Measurements from ENCODE around the gene WDR17. TPM values are rescaled to one million over a fixed set of nuclear protein-coding genes. Genes with fewer than 3 reads are reported as not detected.

Gene WDR17
- total RNA-seq, 3 donors from 2014 or later: 2.2 to 4.5 (median 2.6) TPM

DNA sequence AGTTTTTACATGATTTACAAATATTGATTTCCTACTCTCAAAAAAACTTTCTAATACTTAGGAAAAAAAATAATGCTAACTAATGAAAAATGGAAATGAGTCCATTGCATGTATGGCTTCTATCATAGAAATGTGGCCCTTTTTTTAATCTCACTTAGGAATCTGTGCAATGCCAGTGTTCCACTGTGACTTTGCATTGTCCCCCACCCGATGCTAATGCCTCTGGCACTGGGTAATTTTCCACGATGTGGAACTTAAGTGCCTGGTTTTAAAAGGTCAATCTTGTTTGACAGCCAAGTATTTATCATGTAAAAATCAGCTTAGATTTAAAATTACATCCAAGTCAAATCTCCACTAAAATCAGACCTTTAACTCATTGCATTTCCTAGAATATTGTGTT, 76.6 kb downstream of the WDR17 start:
- intact Hi-C loops (cut with DNase I; ENCODE audit: low total_unique reads): no loop called here
- H3K27me3 ChIP-seq: no peaks in the 10 kb centered on the region
- no peak for TF ChIP-seq POLR2A (IDR thresholded peaks at IDR 0.05)
- TF ChIP-seq POLR2AphosphoS5 (IDR thresholded peaks at IDR 0.05): no peak
- TF ChIP-seq, protein P1, sequence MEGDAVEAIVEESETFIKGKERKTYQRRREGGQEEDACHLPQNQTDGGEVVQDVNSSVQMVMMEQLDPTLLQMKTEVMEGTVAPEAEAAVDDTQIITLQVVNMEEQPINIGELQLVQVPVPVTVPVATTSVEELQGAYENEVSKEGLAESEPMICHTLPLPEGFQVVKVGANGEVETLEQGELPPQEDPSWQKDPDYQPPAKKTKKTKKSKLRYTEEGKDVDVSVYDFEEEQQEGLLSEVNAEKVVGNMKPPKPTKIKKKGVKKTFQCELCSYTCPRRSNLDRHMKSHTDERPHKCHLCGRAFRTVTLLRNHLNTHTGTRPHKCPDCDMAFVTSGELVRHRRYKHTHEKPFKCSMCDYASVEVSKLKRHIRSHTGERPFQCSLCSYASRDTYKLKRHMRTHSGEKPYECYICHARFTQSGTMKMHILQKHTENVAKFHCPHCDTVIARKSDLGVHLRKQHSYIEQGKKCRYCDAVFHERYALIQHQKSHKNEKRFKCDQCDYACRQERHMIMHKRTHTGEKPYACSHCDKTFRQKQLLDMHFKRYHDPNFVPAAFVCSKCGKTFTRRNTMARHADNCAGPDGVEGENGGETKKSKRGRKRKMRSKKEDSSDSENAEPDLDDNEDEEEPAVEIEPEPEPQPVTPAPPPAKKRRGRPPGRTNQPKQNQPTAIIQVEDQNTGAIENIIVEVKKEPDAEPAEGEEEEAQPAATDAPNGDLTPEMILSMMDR (IDR thresholded peaks at IDR 0.05): no peak

GRCh38 chr4:176149680-176150355, 84.2 kb downstream of the WDR17 start:
- intact Hi-C loops (cut with DNase I; ENCODE audit: low total_unique reads): no loop called here
- no peaks in the 10 kb centered on the region for H3K27me3 ChIP-seq
- DNase-seq (ENCODE audit: low spot score in 2 of 2): no peak
- no peak overlapping the region for H3K27ac ChIP-seq
- H3K4me1 ChIP-seq: no peaks in the 10 kb centered on the region
- no peak overlapping the region for H3K4me3 ChIP-seq
- no peaks in the 10 kb centered on the region for H3K9me3 ChIP-seq
- TF ChIP-seq POLR2AphosphoS5 (IDR thresholded peaks at IDR 0.05) (no peak), POLR2A (IDR thresholded peaks at IDR 0.05) (no peak)
- TF ChIP-seq, protein P1 (IDR thresholded peaks at IDR 0.05): no peak
- no peaks in the 10 kb centered on the region for H3K36me3 ChIP-seq

More for the DNA sequence above, 76.6 kb downstream of the WDR17 start:
- Histone ChIP-seq H3K9me3 (no peaks in the 10 kb centered on the region), H3K4me3 (no peak overlapping the region), H3K27ac (no peak overlapping the region), H3K4me1 (no peaks in the 10 kb centered on the region), H3K36me3 (no peaks in the 10 kb centered on the region)
- no peak for DNase-seq (ENCODE audit: low spot score in 2 of 2)

- intact Hi-C loops (cut with DNase I; ENCODE audit: low total_unique reads): no loop called here
- no peak for DNase-seq (ENCODE audit: low spot score in 2 of 2)
Measured at GRCh38 chr4:176150356-176150682, 84.7 kb downstream of the WDR17 start.

GRCh38 chr4:176150704-176151103, 85.1 kb downstream of the WDR17 start:
- Histone ChIP-seq H3K4me1 (no peaks in the 10 kb centered on the region), H3K4me3 (no peak overlapping the region), H3K27ac (no peak overlapping the region), H3K27me3 (no peaks in the 10 kb centered on the region), H3K36me3 (no peaks in the 10 kb centered on the region), H3K9me3 (no peaks in the 10 kb centered on the region)
- intact Hi-C loops (cut with DNase I; ENCODE audit: low total_unique reads): no loop called here
- TF ChIP-seq POLR2AphosphoS5 (IDR thresholded peaks at IDR 0.05): no peak
- TF ChIP-seq, protein P1 (IDR thresholded peaks at IDR 0.05): no peak
- no peak for TF ChIP-seq POLR2A (IDR thresholded peaks at IDR 0.05)
- no peak for DNase-seq (ENCODE audit: low spot score in 2 of 2)

More at GRCh38 chr4:176150356-176150682, 84.7 kb downstream of the WDR17 start:
- no peaks in the 10 kb centered on the region for H3K4me1 ChIP-seq
- H3K9me3 ChIP-seq: no peaks in the 10 kb centered on the region
- no peaks in the 10 kb centered on the region for H3K36me3 ChIP-seq
- no peak overlapping the region for H3K27ac ChIP-seq
- no peak for TF ChIP-seq POLR2A (IDR thresholded peaks at IDR 0.05)
- TF ChIP-seq, protein P1 (IDR thresholded peaks at IDR 0.05): no peak
- no peak for TF ChIP-seq POLR2AphosphoS5 (IDR thresholded peaks at IDR 0.05)
- H3K4me3 ChIP-seq: no peak overlapping the region
- H3K27me3 ChIP-seq: no peaks in the 10 kb centered on the region

DNA sequence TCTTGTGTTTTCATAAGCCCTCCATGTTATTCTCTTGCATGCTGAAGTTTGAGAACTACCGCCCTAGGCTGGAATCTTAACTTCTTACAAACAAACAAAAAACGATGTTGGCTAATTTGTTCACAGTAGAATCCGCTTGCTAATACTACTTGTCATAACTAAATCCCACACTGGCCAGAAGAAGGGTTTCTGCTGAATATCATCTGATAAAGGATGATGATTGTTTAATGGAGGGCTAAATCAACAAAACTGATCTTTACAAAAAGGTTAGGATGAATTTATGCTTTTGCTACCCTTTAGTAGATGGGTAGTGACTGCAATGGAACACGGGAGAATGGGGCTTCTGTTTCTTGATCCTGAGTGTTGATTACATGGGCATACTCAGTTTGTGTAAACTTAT, 87.5 kb downstream of the WDR17 start:
- intact Hi-C loops (cut with DNase I; ENCODE audit: low total_unique reads): no loop called here
- no peak for DNase-seq (ENCODE audit: low spot score in 2 of 2)
- Histone ChIP-seq H3K9me3 (no peaks in the 10 kb centered on the region), H3K27me3 (no peaks in the 10 kb centered on the region), H3K27ac (no peak overlapping the region), H3K36me3 (no peaks in the 10 kb centered on the region), H3K4me3 (no peak overlapping the region), H3K4me1 (no peaks in the 10 kb centered on the region)
- no peak for TF ChIP-seq POLR2AphosphoS5 (IDR thresholded peaks at IDR 0.05)
